KMS-11 (cell line): ENCODE measurements around the gene C2CD4C.
"Not testable (repeated sequence)": the region's sequence is repeated elsewhere in the genome, so short reads cannot be mapped to it uniquely, and the experiment has no call there.

Experiments used
- H2AFZ ChIP-seq: fragments of 200-600 bp; sonication (generic); 2 replicates; pipeline ENCODE4 v1.6.1; 2016; ENCODE audit warnings: antibody characterized with exemption, mixed run types, low read depth
- H3K27ac ChIP-seq: fragments of 200-600 bp; sonication (generic); 2 replicates; pipeline ENCODE4 v1.6.1; 2016; ENCODE audit warnings: mild to moderate bottlenecking, mixed run types
- H3K27me3 ChIP-seq: fragments of 200-600 bp; sonication (generic); 2 replicates; pipeline ENCODE4 v1.6.1; 2017; ENCODE audit warnings: mild to moderate bottlenecking, low read depth, mixed run types, moderate library complexity; ENCODE audit not compliant: insufficient read depth
- H3K36me3 ChIP-seq: fragments of 200-600 bp; sonication (generic); 2 replicates; pipeline ENCODE4 v1.6.1; 2017; ENCODE audit warnings: mild to moderate bottlenecking, mixed run types; ENCODE audit not compliant: insufficient read depth
- H3K4me1 ChIP-seq: fragments of 200-600 bp; sonication (generic); 2 replicates; pipeline ENCODE4 v1.6.1; 2016; ENCODE audit warnings: mild to moderate bottlenecking, low read depth, mixed run types; ENCODE audit not compliant: poor library complexity, severe bottlenecking
- H3K4me2 ChIP-seq: fragments of 200-600 bp; sonication (generic); 2 replicates; pipeline ENCODE4 v1.7.0; 2016; ENCODE audit warnings: mild to moderate bottlenecking, mixed run types
- H3K4me3 ChIP-seq: fragments of 200-600 bp; sonication (generic); IDR thresholded peaks from 2 replicates; pipeline ENCODE4 v1.6.1; 2017; ENCODE audit warnings: low read depth, low read length, mixed read lengths; ENCODE audit not compliant: insufficient read depth
- H3K79me2 ChIP-seq: fragments of 200-600 bp; sonication (generic); 2 replicates; pipeline ENCODE4 v1.6.1; 2016; ENCODE audit warnings: low read depth, mixed run types; ENCODE audit not compliant: insufficient read depth
- H3K9ac ChIP-seq: fragments of 200-600 bp; sonication (generic); 2 replicates; pipeline ENCODE4 v1.6.1; 2016; ENCODE audit warnings: mild to moderate bottlenecking, mixed run types
- H4K20me1 ChIP-seq: fragments of 200-600 bp; sonication (generic); 2 replicates; pipeline ENCODE4 v1.6.1; 2016; ENCODE audit warnings: mild to moderate bottlenecking, mixed run types; ENCODE audit not compliant: insufficient read depth
- TF ChIP-seq, protein P1 (sequence below): fragments of 200-600 bp; sonication (generic); conservative IDR thresholded peaks from 2 replicates; pipeline ENCODE4 v1.6.1; 2017; ENCODE audit warnings: low read depth, mild to moderate bottlenecking, antibody characterized with exemption, low read length, moderate library complexity, mixed read lengths

Gene C2CD4C

DNA sequence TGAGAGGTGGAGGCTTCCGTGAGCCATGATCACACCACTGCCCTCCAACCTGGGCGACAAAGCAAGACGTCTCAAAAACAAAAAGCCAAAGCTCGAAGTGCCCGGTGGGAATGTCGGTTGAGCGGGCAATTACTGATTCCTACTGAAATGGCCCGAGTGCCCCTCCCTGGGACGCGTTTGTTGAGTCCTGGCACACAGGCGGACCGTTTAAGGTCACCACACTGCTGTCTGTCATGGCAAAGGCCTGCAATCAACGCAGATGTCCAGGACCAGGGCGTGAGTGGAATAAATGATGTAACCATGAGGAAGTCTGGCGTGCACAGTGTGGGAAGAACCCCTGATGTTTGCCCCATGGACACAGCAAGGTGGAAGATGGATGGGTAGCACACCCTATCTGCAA, 19.2 kb upstream of the C2CD4C start:
- H3K27me3 ChIP-seq = peaks cover 22% of the 10 kb centered on the region
- no peak overlapping the region for H3K4me3 ChIP-seq
- no peaks in the 10 kb centered on the region for H3K4me1 ChIP-seq
- TF ChIP-seq, protein P1, sequence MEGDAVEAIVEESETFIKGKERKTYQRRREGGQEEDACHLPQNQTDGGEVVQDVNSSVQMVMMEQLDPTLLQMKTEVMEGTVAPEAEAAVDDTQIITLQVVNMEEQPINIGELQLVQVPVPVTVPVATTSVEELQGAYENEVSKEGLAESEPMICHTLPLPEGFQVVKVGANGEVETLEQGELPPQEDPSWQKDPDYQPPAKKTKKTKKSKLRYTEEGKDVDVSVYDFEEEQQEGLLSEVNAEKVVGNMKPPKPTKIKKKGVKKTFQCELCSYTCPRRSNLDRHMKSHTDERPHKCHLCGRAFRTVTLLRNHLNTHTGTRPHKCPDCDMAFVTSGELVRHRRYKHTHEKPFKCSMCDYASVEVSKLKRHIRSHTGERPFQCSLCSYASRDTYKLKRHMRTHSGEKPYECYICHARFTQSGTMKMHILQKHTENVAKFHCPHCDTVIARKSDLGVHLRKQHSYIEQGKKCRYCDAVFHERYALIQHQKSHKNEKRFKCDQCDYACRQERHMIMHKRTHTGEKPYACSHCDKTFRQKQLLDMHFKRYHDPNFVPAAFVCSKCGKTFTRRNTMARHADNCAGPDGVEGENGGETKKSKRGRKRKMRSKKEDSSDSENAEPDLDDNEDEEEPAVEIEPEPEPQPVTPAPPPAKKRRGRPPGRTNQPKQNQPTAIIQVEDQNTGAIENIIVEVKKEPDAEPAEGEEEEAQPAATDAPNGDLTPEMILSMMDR = no peak
- no peaks in the 10 kb centered on the region for H3K79me2 ChIP-seq
- H3K36me3 ChIP-seq = no peaks in the 10 kb centered on the region
- H2AFZ ChIP-seq = no peak overlapping the region
- H3K9ac ChIP-seq = no peak overlapping the region
- no peak overlapping the region for H3K4me2 ChIP-seq
- no peaks in the 10 kb centered on the region for H4K20me1 ChIP-seq
- no peak overlapping the region for H3K27ac ChIP-seq

DNA sequence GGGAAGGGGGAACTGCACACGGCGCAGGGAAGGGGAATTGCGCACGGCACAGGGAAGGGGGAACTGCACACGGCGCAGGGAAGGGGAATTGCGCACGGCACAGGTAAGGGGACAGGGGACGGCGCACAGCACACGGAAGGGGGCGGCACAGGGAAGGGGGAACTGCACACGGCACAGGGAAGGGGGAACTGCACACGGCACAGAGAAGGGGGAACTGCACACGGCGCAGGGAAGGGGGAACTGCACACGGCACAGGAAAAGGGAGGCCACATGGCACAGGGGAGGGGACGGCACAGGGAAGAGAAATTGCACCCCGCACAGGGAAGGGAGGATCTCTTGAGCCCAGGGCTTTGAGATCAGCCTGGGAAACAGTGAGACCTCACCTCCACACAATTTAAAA, 18.7 kb upstream of the C2CD4C start:
- not testable (repeated sequence) for H3K4me2 ChIP-seq, H3K9ac ChIP-seq, H3K79me2 ChIP-seq, H3K27ac ChIP-seq, H3K4me1 ChIP-seq, H3K4me3 ChIP-seq, H4K20me1 ChIP-seq, H3K36me3 ChIP-seq, H2AFZ ChIP-seq
- H3K27me3 ChIP-seq = peaks cover 25% of the 10 kb centered on the region

DNA sequence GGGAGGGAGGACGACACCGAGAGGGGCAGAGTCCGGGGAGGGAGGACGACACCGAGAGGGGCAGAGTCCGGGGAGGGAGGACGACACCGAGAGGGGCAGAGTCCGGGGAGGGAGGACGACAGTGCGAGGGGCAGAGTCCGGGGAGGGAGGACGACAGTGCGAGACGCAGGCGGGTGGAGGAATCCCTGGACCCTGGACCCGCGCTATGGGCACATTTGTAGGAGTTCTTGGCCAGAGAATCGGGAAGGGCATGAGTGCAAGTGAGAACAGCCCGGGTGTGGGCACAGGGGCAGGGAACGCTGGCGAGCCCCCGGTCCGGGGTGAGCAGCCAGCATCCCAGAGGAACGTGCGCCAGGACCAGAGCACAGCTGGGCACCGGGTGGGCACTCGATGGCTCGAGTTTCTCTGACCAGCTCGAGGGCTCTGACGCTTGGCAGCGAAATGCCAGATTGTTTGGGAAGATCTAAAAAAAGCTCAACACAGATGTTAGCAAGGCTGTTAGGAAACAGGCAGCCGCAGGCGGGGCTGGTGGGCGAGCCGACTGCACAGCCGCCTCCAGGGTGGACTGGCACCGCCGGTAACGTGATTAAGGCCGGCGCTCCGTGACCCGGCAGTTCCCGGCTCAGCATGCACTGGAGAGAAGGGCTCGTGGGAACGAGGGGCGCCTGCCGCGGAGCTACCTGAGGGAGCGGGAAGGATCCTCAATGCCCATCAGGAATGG, 17.9 kb upstream of the C2CD4C start:
- Histone ChIP-seq H3K4me3 (no peak overlapping the region), H3K9ac (no peak overlapping the region), H3K4me2 (no peak overlapping the region), H3K79me2 (no peaks in the 10 kb centered on the region), H4K20me1 (no peaks in the 10 kb centered on the region), H3K27me3 (peaks cover 29% of the 10 kb centered on the region), H2AFZ (no peak overlapping the region), H3K4me1 (no peaks in the 10 kb centered on the region), H3K27ac (no peak overlapping the region), H3K36me3 (no peaks in the 10 kb centered on the region)
- TF ChIP-seq, protein P1 = no peak

DNA sequence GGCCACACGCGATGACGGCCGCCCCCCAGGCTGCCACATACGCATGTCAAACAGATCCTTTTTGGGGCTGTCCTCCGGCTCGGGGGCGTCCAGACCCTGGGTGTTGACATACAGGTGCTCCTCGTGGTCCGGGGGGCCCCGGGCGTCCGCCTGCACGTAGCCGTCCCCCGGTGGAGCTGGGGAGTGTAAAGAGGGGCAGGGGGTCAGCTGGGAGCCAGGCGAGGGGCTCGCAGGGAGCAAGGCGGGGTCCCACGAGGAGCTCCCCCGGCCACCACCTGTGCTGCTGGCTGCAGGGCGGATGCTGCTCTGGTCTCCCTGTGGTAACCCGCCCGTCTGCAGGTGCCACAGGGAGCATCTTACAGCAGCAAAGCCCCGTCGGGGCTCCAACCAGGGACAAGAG, 16.1 kb upstream of the C2CD4C start:
- no peak overlapping the region for H3K4me3 ChIP-seq
- H2AFZ ChIP-seq = no peak overlapping the region
- no peak overlapping the region for H3K9ac ChIP-seq
- H4K20me1 ChIP-seq = no peaks in the 10 kb centered on the region
- peaks cover 44% of the 10 kb centered on the region for H3K27me3 ChIP-seq
- H3K4me1 ChIP-seq = no peaks in the 10 kb centered on the region
- TF ChIP-seq, protein P1 = no peak
- no peak overlapping the region for H3K4me2 ChIP-seq
- no peak overlapping the region for H3K27ac ChIP-seq
- no peaks in the 10 kb centered on the region for H3K36me3 ChIP-seq
- no peaks in the 10 kb centered on the region for H3K79me2 ChIP-seq

DNA sequence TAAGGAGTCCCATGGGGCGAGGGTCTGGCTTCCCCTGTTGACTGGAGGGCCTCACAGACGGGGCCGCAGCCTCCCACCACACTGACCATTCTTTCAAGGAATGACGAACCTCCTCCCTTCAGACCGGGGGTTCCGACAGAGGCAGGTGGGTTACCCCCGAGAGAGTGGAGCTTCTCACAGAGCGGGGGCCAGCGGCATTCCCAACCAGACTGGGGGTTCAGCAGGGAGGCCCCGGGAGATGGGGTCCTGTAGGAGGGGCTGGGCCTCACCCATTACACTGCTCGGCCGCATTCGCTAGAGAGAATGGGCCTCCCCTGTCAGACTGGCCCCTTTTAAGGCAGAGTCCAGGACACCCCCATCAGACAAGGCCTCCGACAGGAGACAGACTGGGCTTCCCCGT, 15.6 kb upstream of the C2CD4C start:
- Histone ChIP-seq H3K9ac (no peak overlapping the region), H3K79me2 (no peaks in the 10 kb centered on the region), H3K27ac (no peak overlapping the region), H3K36me3 (no peaks in the 10 kb centered on the region), H2AFZ (no peak overlapping the region), H3K4me2 (no peak overlapping the region), H4K20me1 (no peaks in the 10 kb centered on the region), H3K4me1 (no peaks in the 10 kb centered on the region), H3K27me3 (peaks cover 49% of the 10 kb centered on the region), H3K4me3 (no peak overlapping the region)
- TF ChIP-seq, protein P1 = no peak
